WERI-Rb-1 (cell line): ENCODE data around the gene PITRM1.

Experiments used
- DNase-seq: peaks from one replicate; pipeline ENCODE4 v3.0.0-alpha.2; 2020
- H3K27ac ChIP-seq: fragments of 250-450 bp; sonication (Bioruptor Pico); 2 replicates; pipeline ENCODE4 v1.5.1; 2020; ENCODE audit warnings: mild to moderate bottlenecking, moderate library complexity
- H3K27me3 ChIP-seq: fragments of 250-450 bp; sonication (Bioruptor Pico); 2 replicates; pipeline ENCODE4 v1.5.1; 2021; ENCODE audit warnings: mild to moderate bottlenecking, low read depth, moderate library complexity; ENCODE audit not compliant: insufficient read depth, severe bottlenecking
- H3K36me3 ChIP-seq: fragments of 250-450 bp; sonication (Bioruptor Pico); 2 replicates; pipeline ENCODE4 v1.5.1; 2020; ENCODE audit warnings: mild to moderate bottlenecking, moderate library complexity
- H3K4me3 ChIP-seq: 2 replicates; pipeline ENCODE4 v1.5.1; 2011; ENCODE audit warnings: low read depth, mild to moderate bottlenecking, control low read depth, low read length
- H3K9me3 ChIP-seq: fragments of 250-450 bp; sonication (Bioruptor Pico); 2 replicates; pipeline ENCODE4 v1.5.1; 2021; ENCODE audit warnings: mild to moderate bottlenecking, moderate library complexity; ENCODE audit not compliant: severe bottlenecking
- CTCF ChIP-seq: IDR thresholded peaks from 2 replicates; pipeline ENCODE4 v1.5.1; 2011; ENCODE audit warnings: low read depth, mild to moderate bottlenecking, control low read depth, inconsistent platforms, low read length

PITRM1 gene

GRCh38 chr10:3133948-3134347 lies 38.6 kb downstream of the PITRM1 start:
- TF ChIP-seq CTCF, result no peak
- H3K9me3 ChIP-seq, result no peaks in the 10 kb centered on the region
- no peak overlapping the region for H3K4me3 ChIP-seq
- H3K27me3 ChIP-seq, result no peaks in the 10 kb centered on the region
- peak; percentile 68 for DNase-seq
- H3K36me3 ChIP-seq, result peaks cover 48% of the 10 kb centered on the region
- H3K27ac ChIP-seq, result peak overlapping the region; percentile 65

GRCh38 chr10:3132036-3133025 lies 40.3 kb downstream of the PITRM1 start:
- no peaks in the 10 kb centered on the region for H3K27me3 ChIP-seq
- no peak overlapping the region for H3K4me3 ChIP-seq
- peak overlapping the region; percentile 65 for H3K27ac ChIP-seq
- no peak for DNase-seq
- H3K36me3 ChIP-seq, result peaks cover 34% of the 10 kb centered on the region
- no peaks in the 10 kb centered on the region for H3K9me3 ChIP-seq
- TF ChIP-seq CTCF, result no peak

GRCh38 chr10:3131098-3131497 lies 41.5 kb downstream of the PITRM1 start:
- DNase-seq, result no peak
- Histone ChIP-seq H3K36me3 (peaks cover 22% of the 10 kb centered on the region), H3K9me3 (no peaks in the 10 kb centered on the region), H3K27ac (peak overlapping the region; percentile 41), H3K27me3 (no peaks in the 10 kb centered on the region), H3K4me3 (no peak overlapping the region)
- TF ChIP-seq CTCF, result no peak

- H3K36me3 ChIP-seq, result peaks cover 13% of the 10 kb centered on the region
- no peak overlapping the region for H3K4me3 ChIP-seq
- H3K27ac ChIP-seq, result no peak overlapping the region
- H3K27me3 ChIP-seq, result no peaks in the 10 kb centered on the region
- no peaks in the 10 kb centered on the region for H3K9me3 ChIP-seq
- DNase-seq, result no peak
- TF ChIP-seq CTCF, result no peak
These were observed 42.8 kb downstream of the PITRM1 start for GRCh38 chr10:3129581-3130340.

- no peak overlapping the region for H3K4me3 ChIP-seq
- no peaks in the 10 kb centered on the region for H3K9me3 ChIP-seq
- no peak for TF ChIP-seq CTCF
- H3K27me3 ChIP-seq, result no peaks in the 10 kb centered on the region
- H3K27ac ChIP-seq, result peak overlapping the region; percentile 92
- H3K36me3 ChIP-seq, result peaks cover 10% of the 10 kb centered on the region; the same call in 1 of the 2 replicates
- no peak for DNase-seq
These were observed 44.0 kb downstream of the PITRM1 start for GRCh38 chr10:3128379-3129130.
